Subcutaneous adipose tissue (tissue), 4 donors: ENCODE data around the gene EMC6. TPM values are rescaled to one million over a fixed set of nuclear protein-coding genes. Genes with fewer than 3 reads are reported as not detected.

Experiments
- total RNA-seq, 4 donors: library from RNA; depleted of rRNA; stranded (reverse); fragments of >200 nt; gene quantifications; one replicate each; pipeline ENCODE4 v1.1.0, GENCODE V29; 2016
- TF ChIP-seq, protein P1 (sequence below): fragments of 450-650 bp; IDR thresholded peaks from one replicate; pipeline ENCODE4 v1.5.1; 2016; ENCODE audit warnings: low read depth, mild to moderate bottlenecking, control low read depth, antibody characterized with exemption, moderate library complexity

The EMC6 gene
- total RNA-seq, 4 donors from 2014 or later: 14.5 to 17.2 (median 15.3) TPM

DNA sequence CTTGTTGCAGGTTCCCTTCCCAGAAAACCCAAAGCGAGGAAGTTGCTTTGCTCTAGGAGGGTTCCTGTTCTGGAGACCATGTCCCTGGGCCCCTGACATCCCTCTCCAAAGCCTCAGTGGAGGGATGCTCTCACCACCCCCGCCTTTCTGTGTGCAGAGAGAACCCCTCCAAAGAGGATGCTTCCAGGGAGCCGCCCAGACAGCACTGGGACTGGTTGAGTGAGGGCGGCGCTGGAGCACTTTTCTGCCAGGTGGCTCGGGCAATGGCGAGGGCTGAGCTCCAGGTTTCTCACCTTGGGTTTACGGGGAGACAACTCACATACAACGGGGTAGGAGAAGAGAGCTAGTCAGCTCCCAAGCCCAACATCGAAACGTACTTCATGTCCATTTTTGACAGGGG lies 7.3 kb downstream of the EMC6 start:
- TF ChIP-seq, protein P1, sequence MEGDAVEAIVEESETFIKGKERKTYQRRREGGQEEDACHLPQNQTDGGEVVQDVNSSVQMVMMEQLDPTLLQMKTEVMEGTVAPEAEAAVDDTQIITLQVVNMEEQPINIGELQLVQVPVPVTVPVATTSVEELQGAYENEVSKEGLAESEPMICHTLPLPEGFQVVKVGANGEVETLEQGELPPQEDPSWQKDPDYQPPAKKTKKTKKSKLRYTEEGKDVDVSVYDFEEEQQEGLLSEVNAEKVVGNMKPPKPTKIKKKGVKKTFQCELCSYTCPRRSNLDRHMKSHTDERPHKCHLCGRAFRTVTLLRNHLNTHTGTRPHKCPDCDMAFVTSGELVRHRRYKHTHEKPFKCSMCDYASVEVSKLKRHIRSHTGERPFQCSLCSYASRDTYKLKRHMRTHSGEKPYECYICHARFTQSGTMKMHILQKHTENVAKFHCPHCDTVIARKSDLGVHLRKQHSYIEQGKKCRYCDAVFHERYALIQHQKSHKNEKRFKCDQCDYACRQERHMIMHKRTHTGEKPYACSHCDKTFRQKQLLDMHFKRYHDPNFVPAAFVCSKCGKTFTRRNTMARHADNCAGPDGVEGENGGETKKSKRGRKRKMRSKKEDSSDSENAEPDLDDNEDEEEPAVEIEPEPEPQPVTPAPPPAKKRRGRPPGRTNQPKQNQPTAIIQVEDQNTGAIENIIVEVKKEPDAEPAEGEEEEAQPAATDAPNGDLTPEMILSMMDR: no peak

DNA sequence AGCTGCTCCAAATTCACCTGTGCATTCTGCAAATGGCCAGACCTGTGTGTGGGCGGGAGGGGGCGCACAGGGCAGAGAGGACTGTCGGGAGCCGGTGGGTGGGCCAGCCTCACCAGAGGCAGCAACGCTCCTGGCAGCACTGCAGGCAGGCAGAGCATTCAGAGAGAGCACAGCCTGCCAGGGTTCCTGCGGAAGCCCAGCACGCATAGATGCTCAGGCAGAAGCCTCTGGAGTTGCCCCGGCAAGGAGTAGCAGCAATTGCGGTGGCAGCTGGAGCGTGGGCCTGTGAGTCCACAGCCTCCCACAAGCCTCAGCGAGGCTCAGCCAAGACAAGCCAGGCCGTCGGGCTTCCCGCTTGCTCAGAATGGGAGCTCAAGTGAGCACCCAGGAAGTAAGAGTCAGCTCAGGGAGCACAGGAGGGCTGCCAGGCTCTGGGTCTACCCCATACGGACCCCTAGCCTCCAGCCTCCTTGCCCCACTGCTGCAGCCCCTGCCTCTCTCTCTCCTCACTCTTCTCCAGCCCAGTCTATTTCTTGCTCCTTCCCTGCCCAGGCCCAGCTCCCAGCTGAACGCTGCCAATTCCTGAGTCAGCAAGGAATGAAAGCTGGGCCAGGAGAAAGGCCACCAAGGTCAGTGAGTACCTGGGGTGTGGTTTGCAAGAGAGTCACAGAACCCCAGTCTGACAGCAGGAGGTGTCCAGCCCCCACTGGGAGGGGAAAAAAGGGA lies 9.6 kb downstream of the EMC6 start:
- TF ChIP-seq, protein P1: no peak

DNA sequence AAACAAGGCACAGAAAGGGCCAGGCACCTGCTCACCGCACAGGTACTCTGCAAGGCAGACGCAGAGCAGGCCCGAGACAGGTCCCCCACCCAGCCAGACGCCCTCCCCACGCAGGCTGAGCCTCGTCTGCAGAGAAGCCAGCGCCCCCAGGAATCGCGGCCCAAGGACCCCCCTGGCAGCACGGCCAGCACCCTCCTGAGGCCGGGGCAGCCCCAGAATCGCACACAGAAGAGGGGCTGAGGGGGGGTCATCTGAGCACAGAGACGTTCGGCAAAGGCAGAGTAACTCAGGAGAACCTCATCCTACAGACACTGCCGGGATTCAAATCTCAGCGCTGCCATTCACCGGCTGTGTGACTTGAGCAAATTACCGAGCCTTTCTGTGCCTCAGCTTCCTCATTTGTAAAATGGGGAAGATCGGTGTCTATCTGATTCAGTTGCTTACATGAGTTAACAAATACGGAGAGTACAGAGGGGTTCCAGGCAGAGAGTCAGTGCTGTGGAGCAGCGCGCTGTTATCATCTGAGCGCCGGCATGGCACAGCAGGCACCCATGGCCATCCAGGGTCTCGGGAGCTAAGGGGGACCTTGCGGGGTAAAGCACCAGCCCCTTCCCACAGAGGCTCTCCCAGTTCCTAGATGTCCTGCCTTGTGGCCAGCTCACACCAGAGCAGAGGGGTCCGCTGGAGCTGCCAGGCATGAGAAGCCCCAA lies 10.4 kb downstream of the EMC6 start:
- TF ChIP-seq, protein P1: no peak

DNA sequence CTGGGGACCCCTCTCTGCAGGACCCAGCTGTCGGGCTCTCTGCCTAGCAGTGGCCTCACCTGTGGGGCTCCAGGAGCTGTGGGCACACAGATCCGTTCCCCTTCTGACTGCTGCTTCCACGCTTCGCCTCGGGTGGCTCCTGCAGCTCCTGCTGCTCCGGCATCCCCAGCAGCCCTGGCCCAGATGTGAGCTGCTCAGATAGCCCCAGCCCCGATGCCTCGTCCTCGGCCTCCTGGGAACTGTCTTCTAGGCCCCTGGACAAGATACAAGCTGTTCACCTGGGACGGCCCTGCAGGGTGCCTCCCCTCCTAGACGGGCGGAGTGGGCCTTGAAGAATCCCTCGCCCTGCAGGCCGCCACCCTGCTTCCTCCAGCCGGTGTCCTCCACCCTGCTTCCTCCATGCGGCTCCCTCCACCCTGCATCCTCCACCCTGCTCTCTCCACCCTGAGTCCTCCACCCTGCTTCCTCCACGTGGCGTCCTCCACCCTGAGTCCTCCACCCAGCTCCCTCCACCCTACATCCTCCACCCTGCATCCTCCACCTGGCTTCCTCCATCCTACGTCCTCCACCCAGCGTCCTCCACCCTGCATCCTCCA lies 11.0 kb downstream of the EMC6 start:
- TF ChIP-seq, protein P1: no peak

DNA sequence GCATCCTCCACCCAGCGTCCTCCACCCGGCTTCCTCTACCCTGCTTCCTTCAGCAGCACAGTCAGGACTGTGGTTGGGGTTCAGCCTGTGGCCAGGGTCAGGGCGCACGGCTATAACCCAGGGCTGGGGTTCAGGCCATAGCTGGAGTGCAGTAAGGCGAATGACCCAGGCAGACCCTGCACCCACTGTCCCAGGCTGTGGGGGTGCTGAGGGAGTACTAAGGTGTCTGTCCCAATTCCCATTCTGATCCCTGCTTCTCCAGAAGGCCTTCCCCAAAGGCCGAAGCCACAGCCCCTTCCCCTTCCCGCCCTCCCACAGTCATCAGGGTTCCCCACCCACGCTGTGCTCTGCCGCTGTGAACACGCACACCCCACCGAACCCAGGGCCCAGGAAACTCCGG lies 12.4 kb downstream of the EMC6 start:
- TF ChIP-seq, protein P1: no peak

DNA sequence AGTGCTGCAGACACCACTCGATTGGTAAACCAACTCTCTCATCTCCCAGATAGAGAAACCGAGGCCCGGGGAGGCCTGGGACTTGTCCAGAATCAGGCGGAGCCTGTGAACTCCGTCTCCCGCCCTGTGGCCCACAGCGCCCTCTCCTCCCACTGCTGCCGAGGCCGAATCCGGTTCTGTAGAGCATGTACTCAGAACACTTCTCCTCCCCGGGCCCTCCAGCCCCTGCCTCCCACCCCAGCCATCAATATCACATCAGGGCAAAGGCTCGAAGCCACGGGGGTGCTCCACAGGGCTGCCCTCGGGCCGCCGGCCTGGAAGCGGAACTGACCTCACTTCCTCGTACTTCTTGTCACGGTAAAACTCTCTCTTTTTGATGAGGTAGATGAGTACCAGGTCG lies 13.0 kb downstream of the EMC6 start:
- TF ChIP-seq, protein P1: no peak

DNA sequence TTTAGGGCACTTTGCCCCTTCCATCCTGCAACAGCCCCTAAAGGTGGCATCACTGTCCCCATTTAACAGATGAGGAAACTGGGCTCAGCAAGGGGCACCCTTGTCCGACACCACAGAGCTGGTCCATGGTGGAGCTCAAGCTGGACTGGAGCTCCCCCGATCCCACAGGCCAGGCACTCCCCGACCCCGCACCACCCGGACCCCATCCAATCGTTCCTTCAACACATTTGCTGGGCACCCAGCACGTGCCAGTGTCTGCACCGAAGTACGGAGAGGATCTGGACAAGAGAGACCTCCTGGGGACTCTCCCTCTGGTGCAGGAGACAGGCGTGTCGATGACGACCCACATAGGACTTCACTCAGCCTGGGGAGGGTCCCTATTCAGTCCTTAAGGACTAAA lies 13.4 kb downstream of the EMC6 start:
- TF ChIP-seq, protein P1: no peak
